HuH-7 (cell line): ENCODE data around the gene HMGXB3.
"Not testable (repeated sequence)": the region's sequence is repeated elsewhere in the genome, so short reads cannot be mapped to it uniquely, and the experiment has no call there.

Source experiments
- DNase-seq: peaks from one replicate; pipeline ENCODE4 v3.0.0; 2011; ENCODE audit warnings: low spot score

The HMGXB3 gene

DNA sequence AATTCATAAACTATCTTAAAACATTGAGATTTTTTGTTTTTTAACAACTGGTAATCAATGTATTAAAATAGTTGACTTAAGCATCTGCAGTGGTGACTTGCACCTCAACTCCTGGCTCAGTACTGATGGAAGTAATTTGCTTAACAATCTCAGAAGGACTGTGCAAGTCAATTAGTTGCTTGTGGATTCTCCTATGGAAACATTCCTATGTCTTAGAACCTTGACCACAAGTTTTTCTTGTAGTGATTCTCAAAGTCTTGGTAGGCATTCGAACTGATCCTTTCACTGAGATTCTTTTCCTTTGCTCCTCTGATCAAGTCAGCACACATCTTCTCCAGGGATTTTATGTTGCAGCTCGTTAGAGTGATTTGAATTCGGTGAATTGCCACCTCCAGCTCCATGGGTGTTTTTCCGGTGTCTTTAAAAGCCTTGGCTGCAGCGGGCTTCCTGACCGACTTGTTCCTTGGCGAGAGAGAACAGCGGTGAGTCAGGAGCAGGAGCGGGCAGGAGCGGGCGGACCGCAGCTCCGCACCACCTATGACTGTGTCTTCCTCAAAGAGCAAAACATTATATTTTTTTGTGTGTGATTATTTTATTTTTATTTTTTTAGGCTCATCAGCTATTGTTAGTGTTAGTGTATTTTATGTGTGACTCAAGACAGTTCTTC lies 21.1 kb downstream of the HMGXB3 start:
- DNase-seq: no peak

DNA sequence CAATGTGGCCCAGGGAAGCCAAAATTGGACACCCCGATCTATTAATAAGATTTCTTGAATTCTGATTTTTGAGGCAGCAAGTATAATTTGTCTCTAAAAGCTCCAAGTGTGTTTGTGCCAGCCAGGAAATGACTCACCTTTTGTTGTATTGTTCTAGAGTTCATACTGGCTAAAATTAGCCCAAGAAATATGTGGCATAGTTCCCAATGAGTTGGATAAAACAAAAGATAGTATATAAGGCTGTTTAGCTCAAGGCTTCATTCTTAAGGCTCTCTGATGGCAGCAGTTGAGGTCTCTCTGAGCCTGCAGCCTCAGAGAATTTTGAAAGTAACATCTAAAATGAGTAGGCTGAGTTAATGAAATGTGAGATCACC lies 21.6 kb downstream of the HMGXB3 start:
- no peak for DNase-seq

DNA sequence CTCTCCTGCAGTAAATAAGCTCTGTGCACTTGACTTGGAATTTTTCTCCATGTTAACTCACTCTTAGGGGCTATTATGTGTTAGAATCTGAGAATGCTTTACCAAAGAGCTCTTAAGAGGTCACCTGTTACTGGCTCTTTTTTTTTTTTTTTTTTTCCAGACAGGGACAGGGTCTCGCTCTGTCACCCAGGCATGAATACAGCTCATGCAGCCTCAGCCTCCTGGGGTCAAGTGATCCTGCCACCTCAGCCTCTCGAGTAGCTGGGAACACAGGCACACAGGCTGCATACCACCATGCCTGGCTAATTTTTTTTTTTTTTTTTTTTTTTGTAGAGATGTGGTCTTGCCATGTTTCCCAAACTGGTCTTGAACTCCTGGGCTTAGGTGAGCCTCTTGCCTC lies 22.1 kb downstream of the HMGXB3 start:
- DNase-seq: no peak

DNA sequence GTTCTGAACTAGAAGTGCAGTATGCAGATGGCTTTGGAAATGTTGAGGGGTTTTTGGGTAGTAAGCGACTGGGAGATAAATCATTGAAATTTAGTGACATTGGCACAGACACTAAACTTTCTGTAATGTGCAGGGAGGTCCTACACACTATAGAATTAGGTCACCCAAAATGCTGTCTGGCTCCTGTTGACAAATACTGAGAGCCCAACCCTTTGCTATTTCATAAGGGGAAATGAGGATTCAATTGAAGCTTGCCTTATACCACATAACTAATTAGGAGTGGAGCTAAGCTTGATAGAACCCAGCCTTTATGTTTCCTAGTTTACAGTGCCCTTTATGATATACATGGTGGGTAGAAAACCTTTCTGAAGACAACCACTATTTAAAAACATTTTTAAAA lies 22.6 kb downstream of the HMGXB3 start:
- DNase-seq: no peak

DNA sequence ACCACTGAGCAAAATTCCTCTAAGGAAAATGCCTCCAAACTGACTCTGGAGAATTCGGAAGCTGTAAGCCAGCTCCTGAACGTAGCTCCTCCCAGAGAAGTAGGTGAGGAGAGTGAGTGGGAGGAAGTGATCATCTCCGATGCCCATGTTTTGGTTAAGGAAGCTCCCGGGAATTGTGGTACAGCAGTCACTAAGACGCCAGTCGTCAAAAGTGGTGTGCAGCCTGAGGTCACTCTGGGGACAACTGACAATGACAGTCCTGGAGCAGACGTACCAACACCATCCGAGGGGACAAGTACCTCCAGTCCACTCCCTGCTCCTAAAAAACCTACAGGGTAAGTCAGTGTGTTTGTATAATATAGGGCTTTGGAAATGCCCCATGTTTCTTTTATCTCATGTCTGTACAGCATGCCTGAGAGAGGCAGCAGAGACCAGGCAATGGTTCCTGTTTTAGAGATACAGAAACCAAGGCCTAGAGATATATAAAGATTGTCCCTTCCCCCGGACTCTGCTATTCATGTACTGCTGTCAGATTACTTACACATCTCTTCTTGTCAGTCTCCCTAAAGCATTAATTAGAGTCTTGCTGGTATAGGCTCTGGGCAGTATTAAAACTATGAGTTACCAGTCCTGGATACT lies 23.9 kb downstream of the HMGXB3 start:
- no peak for DNase-seq

DNA sequence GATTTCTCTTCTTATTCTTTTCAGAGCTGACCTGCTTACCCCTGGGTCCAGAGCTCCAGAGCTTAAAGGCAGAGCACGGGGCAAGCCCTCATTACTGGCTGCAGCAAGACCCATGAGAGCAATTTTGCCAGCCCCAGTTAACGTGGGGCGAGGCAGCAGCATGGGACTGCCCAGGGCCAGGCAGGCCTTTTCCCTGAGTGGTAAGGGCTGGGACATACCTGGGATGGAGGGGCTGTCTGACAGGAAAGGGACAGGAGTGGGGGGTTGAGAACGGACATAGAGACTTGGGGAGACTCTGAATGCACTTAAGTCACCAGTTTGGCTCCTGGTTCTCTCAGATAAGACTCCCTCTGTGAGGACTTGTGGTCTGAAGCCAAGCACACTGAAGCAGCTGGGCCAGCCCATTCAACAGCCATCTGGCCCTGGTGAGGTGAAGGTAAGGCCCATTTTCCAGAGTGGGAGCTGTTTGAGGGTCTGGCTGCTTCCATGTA lies 26.2 kb downstream of the HMGXB3 start:
- no peak for DNase-seq

DNA sequence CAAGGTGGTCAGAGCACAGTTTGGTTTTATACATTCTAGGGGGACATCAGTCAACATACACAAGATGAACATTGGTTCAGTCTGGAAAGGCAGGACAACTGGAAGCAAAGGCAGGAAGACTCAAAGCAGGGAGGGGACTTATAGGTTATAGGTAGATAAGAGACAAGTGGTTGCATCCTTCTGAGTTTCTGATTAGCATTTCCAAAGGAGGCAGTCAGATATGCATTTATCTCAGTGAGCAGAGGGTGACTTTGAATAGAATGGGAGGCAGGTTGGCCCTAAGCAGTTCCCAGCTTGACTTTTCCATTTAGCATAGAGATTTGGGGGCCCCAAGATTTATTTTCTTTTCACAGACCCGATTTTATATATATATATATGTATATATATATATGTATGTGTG lies 27.5 kb downstream of the HMGXB3 start:
- not testable (repeated sequence) for DNase-seq

DNA sequence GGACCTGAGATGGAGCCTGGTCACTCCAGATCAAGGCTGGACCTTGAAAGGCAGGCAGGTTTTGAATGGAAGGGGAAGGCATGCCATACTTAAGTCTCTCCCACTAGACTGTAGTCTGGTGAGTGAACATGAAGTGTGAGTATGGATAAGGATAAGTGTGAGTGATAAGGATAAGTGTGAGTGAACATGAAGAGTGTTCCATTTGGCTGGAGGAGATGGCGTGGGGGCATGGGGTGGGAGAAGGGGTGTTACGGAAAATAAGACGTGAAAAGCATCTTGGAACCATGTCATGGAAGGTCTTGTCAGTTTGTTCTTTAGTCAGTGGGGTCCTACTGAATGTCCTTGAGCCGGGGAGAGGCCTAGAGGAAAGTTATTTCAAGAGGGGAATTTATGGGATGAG lies 32.8 kb downstream of the HMGXB3 start:
- DNase-seq: no peak

DNA sequence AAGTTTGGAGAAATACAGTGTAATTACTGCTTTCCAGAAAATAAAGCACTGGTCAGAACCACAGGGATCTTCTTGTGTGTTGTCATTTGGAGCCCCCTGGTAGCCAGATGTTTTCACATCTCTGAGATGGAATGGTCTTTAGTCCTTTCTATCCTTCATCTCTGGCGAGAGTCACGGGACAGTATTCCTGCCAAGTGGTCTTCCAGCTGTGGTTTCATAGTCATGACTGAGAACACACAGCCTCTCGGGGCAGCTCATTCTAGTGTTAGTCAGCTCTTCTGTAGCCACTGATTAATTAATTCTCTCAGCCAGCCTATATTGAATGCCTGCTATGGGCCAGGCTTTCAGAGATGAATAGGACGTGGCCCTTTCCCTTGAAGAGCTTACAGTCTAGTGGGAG lies 34.1 kb downstream of the HMGXB3 start:
- DNase-seq: no peak

DNA sequence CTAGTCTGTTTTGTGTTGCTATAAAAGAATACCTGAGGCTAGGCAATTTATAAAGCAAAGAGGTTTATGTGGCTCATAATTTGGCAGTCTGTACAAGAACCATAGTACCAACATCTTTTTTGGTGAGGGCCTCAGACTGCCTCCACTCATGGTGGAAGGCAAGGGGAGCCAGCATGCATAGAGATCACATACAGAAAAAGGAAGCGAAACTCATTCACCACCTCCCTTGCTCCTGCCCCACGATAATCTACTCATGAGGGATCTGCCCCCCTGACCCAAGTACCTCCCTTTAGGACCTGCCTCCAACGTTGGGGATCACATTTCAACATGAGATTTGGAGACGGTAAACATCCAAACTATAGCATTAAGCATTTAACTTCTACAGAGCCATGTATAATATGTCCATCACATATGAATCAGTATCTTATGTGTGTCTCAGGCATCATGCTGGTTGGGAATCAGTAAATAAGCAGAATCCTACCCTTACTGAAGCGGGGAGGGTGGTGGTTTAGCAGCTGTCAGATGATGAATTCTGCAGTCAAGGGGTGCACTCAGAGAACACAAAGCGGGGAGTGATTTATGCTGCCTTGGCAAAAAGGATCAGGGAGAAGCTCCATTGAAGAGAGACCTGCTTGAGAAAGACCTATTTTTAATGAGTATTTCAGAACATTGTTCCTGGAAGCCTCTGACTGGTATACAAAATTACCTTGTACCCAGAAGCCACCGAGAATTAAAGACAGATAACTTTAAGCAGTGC lies 34.8 kb downstream of the HMGXB3 start:
- no peak for DNase-seq

DNA sequence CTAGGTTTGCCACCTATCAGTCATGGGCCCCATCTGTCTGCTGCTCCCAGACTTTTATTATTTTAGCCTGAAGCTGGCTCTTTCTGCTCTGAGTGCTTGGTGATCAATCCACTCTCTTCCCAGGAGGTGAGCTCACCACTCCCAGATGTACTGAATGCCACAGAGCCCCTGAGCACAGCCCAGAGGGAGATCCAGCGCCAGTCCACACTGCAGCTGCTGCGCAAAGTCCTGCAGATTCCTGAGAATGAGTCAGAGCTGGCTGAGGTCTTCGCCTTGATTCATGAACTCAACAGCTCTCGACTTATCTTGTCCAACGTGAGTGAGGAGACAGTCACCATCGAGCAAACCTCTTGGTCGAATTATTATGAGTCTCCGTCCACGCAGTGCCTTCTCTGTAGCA lies 36.0 kb downstream of the HMGXB3 start:
- DNase-seq: no peak

DNA sequence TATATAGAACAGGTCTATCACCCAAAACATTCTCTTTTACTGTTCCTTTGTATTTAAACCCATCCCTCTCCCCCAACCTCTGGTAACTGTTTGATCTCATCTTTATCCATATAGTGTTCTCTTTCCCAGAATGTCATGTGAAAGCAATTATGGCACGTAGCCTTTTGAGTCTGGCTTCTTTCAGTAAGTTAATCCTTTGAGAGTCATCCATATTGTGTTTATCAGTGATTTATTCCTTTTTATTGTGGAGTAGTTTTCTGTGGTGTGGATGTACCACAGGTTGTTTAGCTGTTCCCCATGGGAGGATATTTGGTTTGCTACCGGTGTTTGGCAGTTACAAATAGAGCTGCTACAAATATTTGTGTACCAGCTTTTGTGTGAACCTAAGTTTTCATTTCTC lies 38.0 kb downstream of the HMGXB3 start:
- no peak for DNase-seq

DNA sequence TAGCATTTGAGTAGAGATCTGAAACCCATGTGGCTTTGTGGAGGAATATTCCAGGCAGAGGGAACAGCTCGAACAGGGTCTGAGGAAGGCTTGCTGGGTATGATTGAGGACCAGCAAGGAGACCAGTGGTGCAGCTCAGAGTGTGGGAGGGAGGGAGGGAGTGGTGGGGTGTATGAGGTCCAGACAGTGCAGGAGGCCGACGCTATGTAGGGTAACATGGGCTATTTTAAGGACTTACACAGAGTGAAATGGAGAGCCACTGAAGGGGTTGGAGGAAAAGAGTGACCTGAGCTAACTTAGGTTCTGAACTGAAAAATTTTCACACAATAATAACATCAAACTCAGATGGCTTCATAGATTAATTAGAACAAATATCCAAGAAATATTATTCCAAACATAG lies 41.9 kb downstream of the HMGXB3 start:
- no peak for DNase-seq

DNA sequence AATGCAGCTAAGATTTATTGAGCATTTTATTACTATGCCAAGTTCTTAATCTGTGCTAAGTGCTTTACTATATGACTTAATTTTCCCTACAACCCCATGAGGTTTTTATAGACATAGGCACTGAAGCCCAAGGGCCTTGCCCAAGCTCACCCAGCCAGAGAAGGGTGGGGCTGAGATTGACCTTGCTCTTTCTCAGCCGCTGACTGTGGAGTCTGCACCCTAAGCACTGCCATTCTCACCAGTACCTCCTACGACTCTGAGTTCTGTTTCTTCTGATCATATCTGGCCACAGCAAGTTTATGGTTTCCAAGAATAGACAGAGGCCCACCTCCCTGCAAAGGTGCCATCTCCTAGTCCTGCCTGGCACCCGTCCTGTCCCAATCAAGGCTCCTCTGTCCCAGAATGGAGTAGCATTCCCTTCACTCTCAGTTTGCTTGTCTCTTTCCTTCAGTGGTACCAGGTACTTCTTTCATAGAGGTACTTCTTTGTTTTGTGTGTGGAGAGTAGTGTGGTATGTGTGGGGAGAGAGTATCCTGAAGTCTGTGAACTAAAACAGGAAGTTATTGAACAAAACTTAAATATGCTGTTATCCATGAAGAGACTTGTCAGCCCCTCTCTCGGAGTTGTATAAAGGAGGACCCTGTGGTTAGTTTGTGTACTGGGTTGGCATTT lies 43.3 kb downstream of the HMGXB3 start:
- DNase-seq: no peak

DNA sequence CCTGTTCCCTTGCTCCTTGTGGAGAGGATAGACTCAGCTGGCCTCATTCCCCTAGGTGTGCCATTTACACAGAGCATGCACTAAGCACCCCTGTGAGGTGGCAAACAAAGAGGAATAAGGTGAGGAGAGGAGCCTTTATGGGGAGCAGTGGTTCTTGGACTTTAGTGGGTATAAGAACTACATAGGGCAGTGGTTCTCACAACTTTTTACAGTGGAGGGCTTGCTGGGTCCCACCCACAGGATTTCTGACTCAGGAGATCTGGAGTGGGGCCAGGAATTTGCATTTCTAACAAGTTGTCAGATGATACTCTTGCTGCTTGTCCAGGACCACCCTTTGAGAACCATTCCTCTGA lies 43.8 kb downstream of the HMGXB3 start:
- no peak for DNase-seq

DNA sequence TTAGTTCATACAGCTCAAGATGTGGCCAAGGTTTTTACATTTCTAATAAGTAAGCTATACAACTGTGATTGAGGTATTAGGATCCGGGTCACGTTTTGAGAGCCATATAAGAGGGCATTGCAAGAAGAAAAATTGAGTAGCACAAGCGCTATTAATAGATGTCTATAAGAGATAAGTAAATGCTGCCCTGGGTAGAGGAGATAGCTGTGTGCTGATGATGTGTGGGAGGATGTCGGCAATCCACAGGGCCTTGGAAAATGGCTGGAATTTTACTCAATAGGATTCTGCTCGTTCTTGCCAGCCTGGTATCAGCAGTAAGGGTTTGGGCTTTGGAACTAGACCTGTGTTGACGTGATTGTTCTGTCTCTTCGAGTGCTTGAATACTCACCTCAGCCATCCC lies 44.2 kb downstream of the HMGXB3 start:
- no peak for DNase-seq

DNA sequence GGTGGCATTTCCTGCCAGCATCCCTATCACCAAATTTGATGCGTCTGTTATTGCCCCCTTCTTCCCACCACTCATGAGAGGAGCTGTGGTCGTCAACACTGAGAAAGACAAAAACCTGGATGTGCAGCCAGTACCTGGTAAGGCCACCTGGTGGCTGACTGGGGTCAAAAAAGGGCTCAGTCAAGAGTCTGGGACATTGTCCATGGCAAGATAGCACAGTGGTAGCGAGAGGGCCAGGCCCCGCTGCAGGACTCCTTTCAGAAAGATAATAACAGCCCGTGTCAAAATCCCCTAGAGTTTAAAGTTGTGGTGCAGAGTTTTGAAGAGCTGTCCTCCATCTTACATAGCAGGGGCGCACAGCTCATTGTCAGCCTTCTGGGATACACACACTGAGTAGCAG lies 45.0 kb downstream of the HMGXB3 start:
- no peak for DNase-seq

DNA sequence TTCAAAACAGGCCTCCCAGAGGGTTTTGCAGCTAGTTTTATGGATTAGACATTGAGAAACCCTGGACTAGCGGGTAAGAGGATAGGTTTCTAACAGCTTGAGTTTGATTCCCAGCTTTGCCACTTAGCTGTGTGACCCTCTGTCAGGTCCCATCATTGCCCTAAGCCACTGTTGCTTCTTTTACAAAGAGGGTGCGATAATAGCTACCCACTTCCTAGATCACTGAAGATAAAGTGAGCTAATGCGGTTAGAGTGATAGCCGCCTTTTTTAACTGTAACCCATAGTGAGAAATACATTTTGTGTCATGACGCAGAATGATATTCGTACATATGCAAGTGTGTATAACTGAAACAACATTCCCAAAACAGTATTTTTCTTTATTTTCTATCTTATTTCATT lies 45.5 kb downstream of the HMGXB3 start:
- no peak for DNase-seq

DNA sequence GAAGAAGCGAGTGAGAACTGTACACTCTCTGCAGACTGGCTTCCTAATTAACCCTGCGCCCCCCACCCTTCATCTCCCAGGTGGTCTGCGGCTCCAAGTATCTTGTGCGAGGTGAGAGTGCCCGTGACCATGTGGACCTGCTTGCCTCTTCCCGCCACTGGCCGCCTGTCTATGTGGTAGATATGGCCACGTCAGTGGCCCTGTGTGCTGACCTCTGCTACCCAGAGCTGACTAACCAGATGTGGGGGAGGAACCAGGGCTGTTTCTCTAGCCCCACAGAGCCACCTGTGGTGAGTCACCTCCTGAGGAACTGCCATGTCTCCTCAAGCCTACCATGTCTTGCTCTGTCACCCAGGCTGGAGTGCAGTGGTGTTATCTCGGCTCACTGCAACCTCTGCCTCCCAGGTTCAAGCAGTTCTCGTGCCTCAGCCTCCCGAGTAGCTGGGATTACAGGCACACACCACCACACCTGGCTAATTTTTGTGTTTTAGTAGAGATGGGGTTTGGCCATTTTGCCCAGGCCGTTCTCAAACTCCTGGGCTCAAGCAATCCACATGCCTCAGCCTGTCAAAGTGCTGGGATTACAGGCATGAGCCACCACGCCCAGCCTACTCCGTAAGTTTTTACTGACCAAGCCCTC lies 49.8 kb downstream of the HMGXB3 start:
- not testable (repeated sequence) for DNase-seq

DNA sequence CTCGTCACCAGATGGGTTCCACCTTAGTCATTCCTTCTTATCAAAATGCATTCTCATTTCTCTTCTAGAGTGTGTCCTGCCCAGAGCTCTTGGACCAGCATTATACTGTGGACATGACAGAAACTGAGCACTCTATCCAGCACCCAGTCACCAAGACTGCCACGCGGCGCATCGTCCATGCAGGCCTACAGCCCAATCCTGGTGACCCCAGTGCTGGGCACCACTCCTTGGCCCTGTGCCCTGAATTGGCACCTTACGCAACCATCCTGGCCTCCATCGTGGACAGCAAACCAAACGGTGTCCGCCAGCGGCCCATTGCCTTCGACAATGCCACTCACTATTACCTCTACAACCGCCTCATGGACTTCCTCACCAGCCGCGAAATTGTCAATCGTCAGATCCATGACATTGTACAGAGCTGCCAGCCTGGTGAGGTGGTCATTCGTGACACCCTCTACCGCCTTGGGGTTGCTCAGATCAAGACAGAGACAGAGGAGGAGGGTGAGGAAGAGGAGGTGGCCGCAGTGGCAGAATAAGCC lies 51.2 kb downstream of the HMGXB3 start:
- DNase-seq: no peak

DNA sequence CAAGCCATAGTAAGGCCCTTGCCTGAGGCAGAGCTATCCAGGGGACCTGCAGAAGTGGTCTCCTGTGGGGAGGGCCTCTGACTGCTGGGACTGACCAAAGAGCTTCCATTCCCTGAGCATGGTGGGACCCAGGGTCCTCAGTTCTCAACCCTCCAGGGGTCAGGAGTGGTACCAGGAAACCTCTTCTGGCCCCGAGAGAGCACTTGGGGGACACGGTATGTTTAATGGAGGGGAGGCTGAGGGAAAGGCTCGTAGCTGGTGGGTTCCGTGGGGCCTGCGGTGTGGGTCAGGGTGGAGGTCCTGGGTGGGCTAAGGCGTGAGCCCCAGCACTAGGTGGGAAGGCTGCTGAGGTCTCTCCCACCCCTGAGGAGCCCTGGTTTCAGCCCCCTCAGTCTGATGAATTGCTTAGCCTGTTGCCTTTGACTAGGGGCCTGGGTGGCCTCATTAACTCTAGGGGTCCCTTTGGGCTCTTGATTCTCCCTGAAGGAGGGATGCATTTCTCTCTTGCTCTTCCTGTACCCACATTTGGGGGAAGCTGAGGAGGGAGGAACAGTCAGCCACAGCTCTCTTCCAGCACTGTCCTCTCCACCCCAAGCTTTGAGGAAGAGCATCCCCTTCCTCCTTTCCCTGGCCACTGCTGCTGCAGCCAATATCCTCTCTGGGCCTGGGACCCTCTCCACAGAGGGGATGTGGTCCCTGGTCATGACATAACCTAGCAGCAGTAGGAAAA lies 51.9 kb downstream of the HMGXB3 start:
- DNase-seq: no peak
